GM18951 (cell line): ENCODE data around the gene LRFN2.

Experiments used
- POLR2A ChIP-seq: IDR thresholded peaks from 4 replicates; pipeline ENCODE4 v1.6.1; 2011; ENCODE audit warnings: mild to moderate bottlenecking; ENCODE audit not compliant: insufficient read length, insufficient read depth; ENCODE audit errors: extremely low read depth
- in situ Hi-C: fragments of 300-500 bp; cut with MboI; formaldehyde crosslinking; loops from one replicate; pipeline ENCODE4 v1.12.0; 2022; ENCODE audit warnings: low sequenced_read_pairs, mixed read lengths, inconsistent platforms; ENCODE audit not compliant: unreplicated experiment

Gene LRFN2

DNA sequence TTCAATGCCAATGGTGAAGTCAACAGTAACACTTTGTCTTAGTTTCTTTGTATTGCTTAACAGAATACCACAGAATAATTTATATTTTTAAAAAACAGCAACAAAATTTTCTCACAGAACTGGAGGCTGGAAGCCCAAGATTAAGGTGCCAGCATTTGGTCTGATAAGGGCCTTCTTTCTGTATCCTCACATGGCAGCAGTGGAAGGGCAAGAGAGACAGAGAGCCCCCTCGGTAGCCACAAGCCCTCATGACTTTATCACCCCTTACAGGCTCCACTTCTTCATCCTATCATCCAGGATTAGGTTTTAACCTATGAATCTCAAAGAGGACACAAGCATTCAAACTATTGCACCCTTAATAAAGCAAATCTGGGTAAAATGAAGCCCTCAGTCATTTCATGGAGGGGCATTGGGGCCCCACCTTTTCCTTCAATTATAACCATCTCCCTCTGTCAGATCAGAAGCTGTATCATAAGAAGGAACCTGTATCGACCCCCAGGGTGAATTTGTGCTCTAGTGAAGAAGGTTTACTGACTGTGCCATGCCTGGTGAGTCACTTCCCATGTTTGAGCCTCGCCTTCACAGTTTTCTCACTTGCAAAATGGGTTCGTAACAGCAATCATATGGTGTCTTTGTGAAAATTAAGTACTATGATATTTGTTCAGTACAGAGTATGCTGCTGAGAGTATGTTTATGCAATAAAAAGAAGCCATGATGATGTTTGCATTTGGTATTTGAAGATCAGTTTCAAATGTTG, 178.2 kb downstream of the LRFN2 start:
- in situ Hi-C loops = no loop called here
- TF ChIP-seq POLR2A = no peak

DNA sequence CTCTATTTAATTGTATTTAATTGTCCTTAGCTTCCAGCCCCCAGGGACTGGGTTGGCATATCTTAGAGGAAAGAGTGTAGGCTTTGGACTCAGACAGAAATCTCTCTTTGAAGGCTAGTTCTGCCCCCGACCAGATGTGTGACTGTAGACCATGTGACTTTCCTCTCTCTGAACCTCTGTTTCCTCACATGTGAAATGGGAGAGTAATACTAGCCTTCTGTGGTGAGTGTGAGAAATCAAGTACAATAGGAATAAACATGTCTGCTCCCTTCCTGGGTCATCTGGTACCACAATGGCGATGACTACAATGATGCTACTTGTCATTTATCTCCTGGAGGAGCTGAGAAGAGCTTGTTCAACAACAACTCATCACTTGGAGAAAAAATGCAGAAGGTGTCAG, 179.9 kb downstream of the LRFN2 start:
- TF ChIP-seq POLR2A = no peak
- in situ Hi-C loops = no loop called here

DNA sequence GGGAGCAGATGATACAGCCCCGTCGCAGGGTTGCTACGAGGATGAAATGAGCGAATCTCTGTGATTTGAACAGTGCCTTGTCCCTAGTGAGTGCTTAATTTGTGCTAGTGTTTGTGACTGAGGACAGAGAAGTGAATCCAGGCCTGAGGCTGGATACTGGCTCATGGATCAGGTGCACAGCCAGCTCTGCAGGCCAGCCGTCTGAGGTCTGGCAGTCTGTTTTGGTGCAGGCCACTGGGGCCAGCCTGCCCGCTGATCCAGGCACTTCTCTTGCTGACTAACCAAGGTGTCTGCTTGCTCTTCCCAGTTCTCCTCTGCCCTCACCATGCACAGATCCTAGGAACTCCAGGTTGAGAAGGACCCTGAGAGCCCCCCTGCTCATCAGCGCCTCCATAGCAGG, 181.0 kb downstream of the LRFN2 start:
- in situ Hi-C loops = no loop called here
- TF ChIP-seq POLR2A = no peak

DNA sequence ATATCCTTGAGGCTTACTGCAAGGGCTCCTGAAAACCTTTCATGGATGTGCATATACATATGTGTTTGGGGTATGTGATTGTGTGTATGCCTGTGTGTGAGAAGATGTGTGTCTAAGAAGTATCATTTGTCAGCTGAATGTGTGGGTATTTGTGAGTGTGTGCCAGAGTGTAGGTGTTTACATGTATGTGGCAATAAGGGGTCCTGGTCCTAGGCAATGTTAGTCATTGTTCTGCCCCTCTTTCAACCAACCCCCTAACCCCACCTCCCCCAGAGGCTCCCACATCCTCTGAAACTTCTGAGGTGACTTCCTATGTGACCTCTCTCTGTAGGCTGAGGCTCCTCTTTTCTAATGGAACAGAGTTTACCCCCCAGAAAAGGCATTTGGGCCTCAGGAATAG, 186.4 kb downstream of the LRFN2 start:
- in situ Hi-C loops = no loop called here
- no peak for TF ChIP-seq POLR2A

DNA sequence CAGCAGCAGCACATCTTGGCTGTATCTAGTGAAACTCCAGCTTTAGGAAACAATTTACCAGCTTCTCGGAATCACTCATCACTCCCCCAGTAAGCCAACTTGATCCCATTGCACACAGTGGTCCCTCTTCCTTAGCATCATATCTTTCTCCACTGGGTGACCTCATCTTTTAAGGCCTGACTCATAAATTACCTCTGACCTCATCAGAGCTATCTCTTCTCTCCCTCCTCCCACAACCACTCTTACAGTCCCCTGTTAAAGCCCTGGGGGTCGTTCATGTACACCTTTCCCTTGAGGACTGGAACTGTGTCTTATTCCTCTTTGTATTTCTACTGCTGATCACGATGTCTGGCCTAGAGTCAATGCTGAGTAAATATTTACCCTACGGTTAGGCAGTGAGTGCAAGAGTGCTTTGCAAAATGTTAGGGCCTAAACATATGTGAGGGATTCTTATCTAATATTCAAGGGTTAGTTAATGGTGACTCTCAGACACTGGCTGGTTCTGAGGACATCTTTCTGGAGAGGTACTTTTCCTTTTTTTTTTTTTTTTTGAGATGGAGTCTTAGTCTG, 187.2 kb downstream of the LRFN2 start:
- in situ Hi-C loops = no loop called here
- TF ChIP-seq POLR2A = no peak

DNA sequence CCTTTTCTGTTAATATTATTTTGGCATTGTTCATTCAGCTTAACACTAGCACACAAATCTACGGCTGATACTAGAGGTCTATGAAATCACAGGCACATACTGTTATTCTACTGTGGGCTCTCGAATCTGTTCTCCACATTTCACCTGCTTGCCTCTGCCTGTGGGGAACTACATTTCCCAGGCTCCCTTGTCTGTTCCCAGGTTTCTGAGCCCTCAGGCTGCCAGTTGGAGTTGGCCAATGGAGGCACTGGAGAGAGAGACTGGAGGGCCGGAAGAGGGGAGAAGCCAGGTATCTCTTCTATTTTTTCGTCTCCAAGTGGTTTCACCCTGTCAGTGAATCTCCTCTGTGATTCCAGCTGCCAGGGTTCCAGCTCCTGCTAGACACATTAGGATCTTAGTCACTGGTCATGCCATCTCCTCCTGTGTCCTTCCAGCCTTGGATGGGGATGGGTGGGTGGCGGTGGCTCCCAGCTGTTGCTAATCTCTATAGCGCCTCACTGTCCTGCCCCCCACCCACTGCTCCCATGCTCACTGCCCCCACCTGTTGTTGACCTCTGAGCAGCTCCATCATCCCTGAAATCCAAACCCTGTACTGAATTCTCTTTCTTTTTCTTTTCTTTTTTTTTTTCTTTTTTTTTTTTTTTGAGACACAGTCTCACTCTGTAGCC, 188.2 kb downstream of the LRFN2 start:
- no peak for TF ChIP-seq POLR2A
- in situ Hi-C loops = no loop called here

DNA sequence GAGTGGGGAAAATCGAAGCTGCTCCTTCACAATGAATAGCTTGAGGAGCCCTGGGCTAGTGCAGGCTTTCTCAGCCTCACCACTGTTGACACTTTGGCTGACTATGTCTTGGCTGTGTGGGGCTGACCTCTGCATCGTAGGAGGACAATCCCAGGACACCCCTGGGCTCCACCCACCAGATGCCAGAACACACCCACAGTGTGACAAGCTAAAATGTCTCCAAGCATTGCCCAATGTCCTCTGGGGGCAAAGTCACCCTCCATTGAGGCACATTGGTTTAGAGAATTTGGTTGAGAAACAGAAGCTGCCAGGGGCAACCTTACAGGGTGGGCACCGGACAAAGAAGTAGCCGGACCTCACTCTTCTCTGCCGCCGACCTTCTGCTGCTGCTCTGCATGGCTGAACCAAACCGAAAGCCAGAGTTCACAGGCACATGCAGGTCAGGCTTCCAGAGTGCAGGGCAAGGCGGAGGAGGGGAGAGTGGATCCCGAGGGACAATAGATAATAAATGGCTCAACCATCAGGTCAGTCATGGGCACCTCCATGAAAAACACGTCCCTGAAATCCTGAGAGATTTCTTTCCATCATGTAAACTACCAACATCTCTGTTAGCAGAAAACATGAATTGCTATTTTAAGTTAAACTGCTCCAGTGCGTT, 189.0 kb downstream of the LRFN2 start:
- no peak for TF ChIP-seq POLR2A
- in situ Hi-C loops = no loop called here

DNA sequence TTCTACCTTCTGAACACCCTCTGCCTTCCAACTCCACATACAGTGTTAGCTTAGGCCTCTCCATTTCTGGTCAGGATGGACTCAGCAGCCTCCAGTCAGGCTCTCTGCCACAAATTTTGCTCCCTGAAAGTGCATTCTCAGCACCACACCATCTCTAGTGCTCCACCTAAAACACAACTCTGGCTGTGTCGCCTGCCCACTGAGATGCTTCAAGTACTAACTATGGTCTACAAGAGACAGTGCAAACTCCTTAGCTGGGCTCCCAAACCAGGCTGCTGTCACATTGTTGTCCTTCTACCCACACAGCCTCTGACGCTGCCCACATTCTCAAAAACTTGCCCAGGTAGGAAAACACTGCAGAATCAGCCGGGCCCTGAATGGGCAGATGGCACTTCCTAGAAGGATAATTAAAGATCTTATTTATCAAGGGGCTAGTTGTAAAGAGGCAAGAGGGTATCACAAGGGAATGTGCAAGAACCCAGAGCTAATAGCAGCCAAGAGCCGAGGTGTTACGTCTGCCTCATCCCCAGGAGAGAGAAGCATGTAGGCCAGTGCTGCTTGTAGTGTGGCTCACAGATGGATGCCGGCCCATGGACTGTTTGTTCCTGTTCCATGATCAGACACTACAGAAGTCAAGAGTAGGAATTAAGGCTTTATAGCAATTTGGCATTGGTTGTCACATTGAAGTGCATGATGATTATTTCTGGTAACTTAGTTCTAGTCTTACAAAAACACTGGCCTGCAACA, 189.7 kb downstream of the LRFN2 start:
- TF ChIP-seq POLR2A = no peak
- in situ Hi-C loops = no loop called here

DNA sequence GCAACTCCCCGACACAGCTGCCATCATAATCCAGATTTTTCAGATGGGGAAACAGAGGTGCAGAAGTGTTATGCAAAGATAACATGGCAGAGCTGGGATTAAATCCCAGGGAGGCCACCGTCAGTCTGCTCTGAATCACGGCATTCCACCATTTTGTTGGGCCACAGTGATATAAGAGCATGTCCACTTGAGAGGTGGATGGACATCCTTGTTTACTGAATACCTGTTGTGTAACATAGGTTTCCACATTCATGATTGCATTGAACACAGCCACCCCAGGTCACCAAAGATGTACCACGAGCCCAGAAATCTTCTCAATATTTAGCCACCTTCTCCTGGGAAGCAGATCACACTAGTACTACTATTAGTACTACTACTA, 191.5 kb downstream of the LRFN2 start:
- in situ Hi-C loops = no loop called here

DNA sequence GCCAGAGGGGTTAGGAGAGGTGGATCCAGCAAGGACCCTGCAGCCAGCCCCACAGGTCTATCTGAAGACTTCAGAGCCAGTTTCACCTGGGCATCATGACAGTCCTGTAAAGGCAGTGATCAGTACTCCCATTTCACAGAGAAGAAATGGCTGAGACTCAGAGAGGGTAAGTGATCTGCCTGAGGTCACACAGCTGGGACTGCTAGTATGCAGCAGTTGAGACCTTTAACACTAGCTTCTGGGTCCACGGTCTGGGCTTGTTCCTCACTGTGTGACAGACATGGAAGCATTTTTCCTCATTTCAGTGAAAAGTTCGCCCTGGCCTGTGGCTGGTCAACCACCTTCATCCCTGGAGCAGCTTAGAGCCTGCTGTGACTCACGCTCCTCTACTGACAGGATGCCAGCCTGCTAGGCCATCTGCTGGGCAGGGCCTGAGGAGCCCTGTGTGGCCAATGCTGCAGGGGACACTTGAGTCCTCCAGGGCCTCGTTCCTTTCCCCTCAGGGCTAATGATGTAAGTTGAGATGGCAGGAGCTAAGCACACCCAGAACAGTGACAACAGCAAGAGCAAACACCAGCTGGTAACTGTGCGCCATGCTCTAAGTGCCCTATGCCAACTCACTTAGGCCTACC, 192.0 kb downstream of the LRFN2 start:
- in situ Hi-C loops = no loop called here
- no peak for TF ChIP-seq POLR2A

More for the DNA sequence above, 191.5 kb downstream of the LRFN2 start:
- TF ChIP-seq POLR2A = no peak

DNA sequence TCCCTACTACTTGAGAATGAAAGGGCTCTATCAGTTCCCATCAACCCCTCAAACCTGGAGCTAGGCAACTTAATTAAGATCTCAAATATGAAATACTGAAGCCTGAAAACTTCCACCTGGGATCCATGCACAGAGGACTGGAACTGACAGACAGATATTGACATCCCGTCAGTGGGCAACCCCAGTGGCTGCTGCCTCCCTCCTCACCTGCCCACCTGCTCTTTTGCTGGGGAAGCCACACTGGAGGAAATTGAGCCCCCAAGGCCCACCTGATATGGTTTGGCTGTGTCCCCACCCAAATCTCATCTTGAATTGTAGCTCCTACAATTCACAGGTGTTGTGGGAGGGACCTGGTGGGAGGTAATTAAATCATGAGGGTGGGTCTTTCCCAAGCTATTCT, 192.8 kb downstream of the LRFN2 start:
- in situ Hi-C loops = no loop called here
- no peak for TF ChIP-seq POLR2A

DNA sequence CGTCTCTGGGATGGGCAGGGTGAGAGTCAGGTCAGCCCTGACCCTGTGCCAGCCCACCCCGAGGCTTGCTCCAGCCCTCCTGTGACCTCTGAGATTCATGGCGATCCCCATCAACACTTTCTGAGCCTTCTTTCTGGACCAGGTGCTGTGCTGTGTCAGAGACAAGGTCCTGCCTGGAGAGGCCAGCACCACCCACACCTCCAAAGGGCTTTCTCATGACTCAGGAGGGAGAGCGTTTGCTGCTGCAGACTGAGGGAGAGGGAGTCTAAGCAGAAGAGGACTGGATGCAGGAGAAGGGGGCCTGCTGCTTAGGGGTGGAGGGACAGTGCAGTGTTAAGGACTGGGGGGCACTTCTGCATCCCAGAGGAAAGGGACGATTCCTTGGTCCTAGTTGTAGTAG, 193.5 kb downstream of the LRFN2 start:
- in situ Hi-C loops = no loop called here
- TF ChIP-seq POLR2A = no peak
